Natural killer cell (primary cell): ENCODE measurements around the gene ATXN1. TPM values are rescaled to one million over a fixed set of nuclear protein-coding genes. Genes with fewer than 3 reads are reported as not detected.

Experiments
- ATAC-seq, 3 donors: fragments of 150-1000 bp in 2 of 3; fragments of 200-7000 bp in 1 of 3; cut with Tn5 transposase; 1 replicate in 1 of 3; 2 replicates in 2 of 3; pipeline ENCODE4 v1.10.0; 2021; ENCODE audit warnings: mild to moderate bottlenecking in 2 of 3, moderate library complexity in 2 of 3
- DNase-seq, 2 donors: peaks; one replicate each; pipeline versions ENCODE4 v3.0.0 to v3.0.0-alpha.2; 2013 to 2021; ENCODE audit warnings: mixed read lengths in 1 of 2
- H3K27ac ChIP-seq: one replicate; pipeline ENCODE4 v1.5.1; 2013; ENCODE audit warnings: mild to moderate bottlenecking, low read length
- H3K27me3 ChIP-seq: one replicate; pipeline ENCODE4 v1.6.1; 2013; ENCODE audit warnings: low read length; ENCODE audit not compliant: control insufficient read depth, insufficient read depth
- H3K36me3 ChIP-seq: one replicate; pipeline ENCODE4 v1.6.1; 2013; ENCODE audit warnings: low read length; ENCODE audit not compliant: control insufficient read depth, insufficient read depth
- H3K4me1 ChIP-seq: one replicate; pipeline ENCODE4 v1.6.1; 2013; ENCODE audit warnings: low read length; ENCODE audit not compliant: control insufficient read depth, insufficient read depth
- H3K4me3 ChIP-seq: one replicate; pipeline ENCODE4 v1.5.1; 2013; ENCODE audit warnings: low read length
- H3K9me3 ChIP-seq: one replicate; pipeline ENCODE4 v1.6.1; 2013; ENCODE audit warnings: low read length; ENCODE audit not compliant: control insufficient read depth, insufficient read depth
- H3K27ac Mint-ChIP-seq, 2 donors: one replicate each; pipeline ENCODE4 v1.8.0; 2022; ENCODE audit warnings: mild to moderate bottlenecking in 2 of 2, mixed read lengths in 2 of 2, moderate library complexity in 1 of 2
- H3K27me3 Mint-ChIP-seq, 2 donors: one replicate each; pipeline ENCODE4 v1.8.0; 2022; ENCODE audit warnings: low read depth in 2 of 2, mixed read lengths in 2 of 2
- H3K36me3 Mint-ChIP-seq: one replicate; pipeline ENCODE4 v1.8.0; 2022; ENCODE audit warnings: mixed read lengths
- H3K4me1 Mint-ChIP-seq, 2 donors: one replicate each; pipeline ENCODE4 v1.8.0; 2022; ENCODE audit warnings: mixed read lengths in 2 of 2
- H3K4me3 Mint-ChIP-seq: one replicate; pipeline ENCODE4 v1.8.0; 2022; ENCODE audit warnings: mild to moderate bottlenecking, moderate library complexity, mixed read lengths
- H3K9me3 Mint-ChIP-seq, 2 donors: one replicate each; pipeline ENCODE4 v1.8.0; 2022; ENCODE audit warnings: mixed read lengths in 2 of 2
- WGBS: methylation state at CpG from one replicate; pipeline ENCODE4 v1.1.7; 2013; ENCODE audit warnings: missing lambda C conversion rate; ENCODE audit not compliant: insufficient coverage; 5-methylcytosine and 5-hydroxymethylcytosine counted together
- intact Hi-C: fragments of 100-400 bp; cut with micrococcal nuclease; formaldehyde crosslinking; loops from one replicate; pipeline ENCODE4 v1.14.2; 2022
- total RNA-seq, 4 donors: library from RNA; stranded (reverse); fragments of 120-200 nt in 1 of 4; gene quantifications; one replicate each; pipeline versions ENCODE4 v1.2.3 to v1.2.4, GENCODE V29; 2013 to 2022
- TF ChIP-seq, protein P1 (sequence below): fragments of 200-600 bp; IDR thresholded peaks from one replicate; pipeline ENCODE4 v1.8.0; 2022; ENCODE audit warnings: antibody characterized with exemption

ATXN1 gene
- total RNA-seq, 3 donors from 2014 or later (not counting 1 experiment from before 2014, with no cell fraction given), result 90.4 to 120 (median 97.9) TPM

DNA sequence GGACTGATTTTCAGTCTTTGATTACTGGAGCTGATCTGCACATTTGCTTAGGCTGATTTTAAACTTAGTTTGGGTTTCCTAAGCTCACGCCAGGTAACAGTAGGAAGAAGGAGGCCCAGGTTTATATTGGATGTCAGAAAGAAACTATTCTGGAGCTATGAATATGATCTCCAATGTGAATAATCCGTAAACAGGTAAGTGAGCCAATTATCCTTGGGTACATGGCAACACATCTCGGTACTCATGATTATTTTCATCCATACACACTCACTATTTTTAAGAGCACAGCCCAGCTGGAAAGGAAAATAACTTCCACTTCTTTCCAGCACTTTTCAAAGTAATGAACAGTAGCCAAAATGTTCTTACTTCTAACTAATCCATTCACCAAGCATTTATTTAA is 7.0 kb downstream of the ATXN1 start:
- H3K4me1 ChIP-seq, result peaks cover 5% of the 10 kb centered on the region
- TF ChIP-seq, protein P1, sequence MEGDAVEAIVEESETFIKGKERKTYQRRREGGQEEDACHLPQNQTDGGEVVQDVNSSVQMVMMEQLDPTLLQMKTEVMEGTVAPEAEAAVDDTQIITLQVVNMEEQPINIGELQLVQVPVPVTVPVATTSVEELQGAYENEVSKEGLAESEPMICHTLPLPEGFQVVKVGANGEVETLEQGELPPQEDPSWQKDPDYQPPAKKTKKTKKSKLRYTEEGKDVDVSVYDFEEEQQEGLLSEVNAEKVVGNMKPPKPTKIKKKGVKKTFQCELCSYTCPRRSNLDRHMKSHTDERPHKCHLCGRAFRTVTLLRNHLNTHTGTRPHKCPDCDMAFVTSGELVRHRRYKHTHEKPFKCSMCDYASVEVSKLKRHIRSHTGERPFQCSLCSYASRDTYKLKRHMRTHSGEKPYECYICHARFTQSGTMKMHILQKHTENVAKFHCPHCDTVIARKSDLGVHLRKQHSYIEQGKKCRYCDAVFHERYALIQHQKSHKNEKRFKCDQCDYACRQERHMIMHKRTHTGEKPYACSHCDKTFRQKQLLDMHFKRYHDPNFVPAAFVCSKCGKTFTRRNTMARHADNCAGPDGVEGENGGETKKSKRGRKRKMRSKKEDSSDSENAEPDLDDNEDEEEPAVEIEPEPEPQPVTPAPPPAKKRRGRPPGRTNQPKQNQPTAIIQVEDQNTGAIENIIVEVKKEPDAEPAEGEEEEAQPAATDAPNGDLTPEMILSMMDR, result no peak
- no peak for DNase-seq

DNA sequence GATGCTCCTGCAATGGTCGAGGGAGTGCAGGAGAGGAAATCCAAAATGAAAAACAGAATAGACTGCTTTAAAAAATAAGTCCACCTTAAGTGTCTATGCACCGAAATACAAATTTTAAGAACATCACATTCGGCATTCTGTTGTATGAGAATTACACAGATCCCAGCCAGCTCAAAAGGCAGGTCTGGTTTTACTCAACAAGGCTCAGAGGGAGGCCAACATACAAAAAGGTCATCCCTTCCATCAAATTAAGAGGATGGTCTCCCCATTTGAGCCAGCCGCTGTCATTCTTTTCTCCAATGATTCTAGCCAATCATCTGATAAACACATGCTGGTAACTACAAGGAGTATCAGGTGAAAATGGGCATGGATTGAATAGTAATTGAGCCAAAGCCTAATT is 7.9 kb downstream of the ATXN1 start:
- Mint-ChIP-seq H3K27me3 (no peaks in the 10 kb centered on the region), H3K4me3 (no peak overlapping the region), H3K9me3 (no peaks in the 10 kb centered on the region), H3K36me3 (peaks cover 7% of the 10 kb centered on the region), H3K27ac (no peak overlapping the region), H3K4me1 (peaks cover 28 to 39% of the 10 kb centered on the region in 2 donors)
- H3K36me3 ChIP-seq, result peaks cover 4% of the 10 kb centered on the region
- DNase-seq (no peak), ATAC-seq (no peak)
- no peaks in the 10 kb centered on the region for H3K9me3 ChIP-seq
- no peak overlapping the region for H3K4me3 ChIP-seq
- no peaks in the 10 kb centered on the region for H3K4me1 ChIP-seq
- 88% methylated on average over 4 of the region's 4 CpGs for WGBS
- TF ChIP-seq, protein P1, result no peak
- intact Hi-C loops, result no loop called here
- no peaks in the 10 kb centered on the region for H3K27me3 ChIP-seq
- H3K27ac ChIP-seq, result no peak overlapping the region

More for the DNA sequence above, 7.0 kb downstream of the ATXN1 start:
- ATAC-seq, result no peak
- peaks cover 7% of the 10 kb centered on the region for H3K36me3 Mint-ChIP-seq
- Histone ChIP-seq H3K27me3 (no peaks in the 10 kb centered on the region), H3K36me3 (peaks cover 4% of the 10 kb centered on the region), H3K27ac (no peak overlapping the region), H3K9me3 (no peaks in the 10 kb centered on the region), H3K4me3 (no peak overlapping the region)
- intact Hi-C loops, result no loop called here
- H3K4me1 Mint-ChIP-seq, result peaks cover 37 to 46% of the 10 kb centered on the region in 2 donors
- no peaks in the 10 kb centered on the region for H3K27me3 Mint-ChIP-seq
- no peaks in the 10 kb centered on the region for H3K9me3 Mint-ChIP-seq
- WGBS, result 92% methylated on average over 3 of the region's 3 CpGs
- peak overlapping the region in 1 of 2 donors; percentile 20 for H3K27ac Mint-ChIP-seq
- no peak overlapping the region for H3K4me3 Mint-ChIP-seq

DNA sequence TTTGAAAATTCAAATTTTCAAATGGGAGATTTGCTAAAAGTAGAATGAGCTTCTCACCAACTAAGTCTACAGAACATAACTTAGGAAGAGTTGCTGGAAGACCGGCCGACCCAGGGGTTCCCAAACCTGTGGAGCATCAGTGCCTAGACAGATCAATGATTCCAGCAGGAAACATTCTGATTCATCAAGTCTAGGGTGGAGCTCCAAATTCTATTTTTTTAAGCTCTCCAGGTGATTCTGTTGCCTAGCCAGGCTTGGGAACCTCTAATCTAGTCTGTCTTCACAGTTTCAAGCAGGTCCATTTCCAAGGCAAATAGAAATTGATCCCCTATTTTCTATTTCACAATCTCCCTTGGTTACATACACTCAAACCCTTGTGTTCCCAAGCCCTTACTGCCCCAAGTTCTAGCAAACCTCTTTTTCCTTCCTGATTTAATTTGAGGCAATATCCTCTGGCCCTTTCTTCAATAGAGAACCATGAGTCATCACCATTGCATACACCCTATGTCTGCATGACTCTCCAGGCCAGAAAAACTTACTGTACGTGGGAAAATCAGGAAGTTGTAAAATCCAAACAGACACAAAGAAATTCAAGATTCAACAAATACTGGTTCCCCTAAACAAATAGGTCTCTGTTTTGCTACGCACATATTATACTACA is 8.9 kb downstream of the ATXN1 start:
- Histone ChIP-seq H3K9me3 (no peaks in the 10 kb centered on the region), H3K36me3 (peaks cover 4% of the 10 kb centered on the region), H3K27ac (no peak overlapping the region), H3K4me3 (no peak overlapping the region), H3K27me3 (no peaks in the 10 kb centered on the region), H3K4me1 (no peaks in the 10 kb centered on the region)
- H3K9me3 Mint-ChIP-seq, result no peaks in the 10 kb centered on the region
- WGBS, result 79% methylated on average over 3 of the region's 4 CpGs
- ATAC-seq, result peak in 1 of 3 donors; percentile 61
- peaks cover 7% of the 10 kb centered on the region for H3K36me3 Mint-ChIP-seq
- H3K4me1 Mint-ChIP-seq, result peaks cover 26 to 39% of the 10 kb centered on the region in 2 donors
- intact Hi-C loops, result no loop called here
- H3K4me3 Mint-ChIP-seq, result no peak overlapping the region
- no peaks in the 10 kb centered on the region for H3K27me3 Mint-ChIP-seq
- DNase-seq, result no peak
- H3K27ac Mint-ChIP-seq, result peak overlapping the region in 1 of 2 donors; percentile 56
- TF ChIP-seq, protein P1, result no peak
